Retinal pigment epithelial cell (primary cell): ENCODE results near the gene SGSM1.

ENCODE experiments used
- DNase-seq: peaks from one replicate; pipeline ENCODE4 v3.0.0-alpha.2; 2010; ENCODE audit warnings: low read depth
- H3K4me3 ChIP-seq: 2 replicates; pipeline ENCODE4 v1.5.1; 2011; ENCODE audit warnings: mild to moderate bottlenecking, low read length, control low read depth, moderate library complexity
- TF ChIP-seq, protein P1 (sequence below): conservative IDR thresholded peaks from 2 replicates; pipeline ENCODE4 v1.5.1; 2011; ENCODE audit warnings: low read depth, low read length, control low read depth, inconsistent platforms

SGSM1 gene

DNA sequence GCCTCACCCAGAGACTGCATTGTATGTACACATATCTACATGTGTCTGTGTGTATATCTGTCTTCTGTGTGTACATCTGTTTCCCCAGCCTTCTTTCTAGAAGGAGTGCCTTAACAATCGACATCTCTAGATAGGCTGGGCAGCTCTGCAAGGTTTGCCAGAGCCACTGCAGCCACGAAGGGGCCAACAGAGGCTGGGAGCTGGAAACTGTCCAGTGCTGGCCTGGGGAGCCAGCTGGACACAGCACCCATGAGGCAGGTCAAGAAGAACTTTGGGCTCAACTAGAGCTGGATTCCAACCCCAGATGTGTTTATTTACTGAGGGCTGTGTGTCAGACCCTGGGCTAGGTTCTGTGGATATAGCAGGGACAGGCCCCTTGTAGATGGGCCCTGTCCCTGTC lies 3.3 kb downstream of the SGSM1 start:
- no peak for DNase-seq
- TF ChIP-seq, protein P1, sequence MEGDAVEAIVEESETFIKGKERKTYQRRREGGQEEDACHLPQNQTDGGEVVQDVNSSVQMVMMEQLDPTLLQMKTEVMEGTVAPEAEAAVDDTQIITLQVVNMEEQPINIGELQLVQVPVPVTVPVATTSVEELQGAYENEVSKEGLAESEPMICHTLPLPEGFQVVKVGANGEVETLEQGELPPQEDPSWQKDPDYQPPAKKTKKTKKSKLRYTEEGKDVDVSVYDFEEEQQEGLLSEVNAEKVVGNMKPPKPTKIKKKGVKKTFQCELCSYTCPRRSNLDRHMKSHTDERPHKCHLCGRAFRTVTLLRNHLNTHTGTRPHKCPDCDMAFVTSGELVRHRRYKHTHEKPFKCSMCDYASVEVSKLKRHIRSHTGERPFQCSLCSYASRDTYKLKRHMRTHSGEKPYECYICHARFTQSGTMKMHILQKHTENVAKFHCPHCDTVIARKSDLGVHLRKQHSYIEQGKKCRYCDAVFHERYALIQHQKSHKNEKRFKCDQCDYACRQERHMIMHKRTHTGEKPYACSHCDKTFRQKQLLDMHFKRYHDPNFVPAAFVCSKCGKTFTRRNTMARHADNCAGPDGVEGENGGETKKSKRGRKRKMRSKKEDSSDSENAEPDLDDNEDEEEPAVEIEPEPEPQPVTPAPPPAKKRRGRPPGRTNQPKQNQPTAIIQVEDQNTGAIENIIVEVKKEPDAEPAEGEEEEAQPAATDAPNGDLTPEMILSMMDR, result no peak
- no peak overlapping the region for H3K4me3 ChIP-seq

DNA sequence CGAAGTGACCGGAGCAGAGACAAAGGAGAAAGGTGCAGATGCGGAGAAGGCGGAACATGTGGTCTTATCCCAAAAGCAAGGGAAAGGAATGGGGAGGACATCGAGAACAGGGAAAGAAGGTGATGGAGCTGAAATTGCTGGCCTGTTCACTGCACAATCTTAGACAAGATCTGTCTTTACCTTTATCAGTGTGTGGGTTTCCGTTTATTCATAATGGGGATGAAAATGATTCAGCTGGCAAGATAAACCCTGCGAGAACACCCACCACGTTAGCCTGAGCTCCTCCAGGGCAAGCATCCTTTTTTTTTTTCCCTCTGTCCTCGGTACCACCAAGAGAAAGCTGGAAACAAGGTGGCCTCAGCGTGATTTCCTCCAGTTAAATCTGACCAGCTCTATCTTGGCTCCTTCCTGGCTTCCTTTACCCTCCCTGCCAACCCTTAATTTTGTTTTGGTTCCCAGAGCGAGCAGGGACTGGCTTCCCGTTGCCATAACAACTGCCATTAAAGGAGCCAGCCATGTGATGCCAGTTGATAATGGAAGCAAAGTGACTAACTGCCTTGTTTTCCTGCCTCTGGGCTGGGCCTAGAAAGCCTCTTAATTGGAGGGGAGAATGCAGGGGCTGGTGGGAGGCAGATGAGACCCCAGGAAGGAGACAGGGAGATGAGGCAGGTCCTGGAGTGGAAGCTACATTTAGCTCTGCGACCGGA lies 4.2 kb downstream of the SGSM1 start:
- DNase-seq, result no peak
- H3K4me3 ChIP-seq, result no peak overlapping the region
- TF ChIP-seq, protein P1, result no peak

DNA sequence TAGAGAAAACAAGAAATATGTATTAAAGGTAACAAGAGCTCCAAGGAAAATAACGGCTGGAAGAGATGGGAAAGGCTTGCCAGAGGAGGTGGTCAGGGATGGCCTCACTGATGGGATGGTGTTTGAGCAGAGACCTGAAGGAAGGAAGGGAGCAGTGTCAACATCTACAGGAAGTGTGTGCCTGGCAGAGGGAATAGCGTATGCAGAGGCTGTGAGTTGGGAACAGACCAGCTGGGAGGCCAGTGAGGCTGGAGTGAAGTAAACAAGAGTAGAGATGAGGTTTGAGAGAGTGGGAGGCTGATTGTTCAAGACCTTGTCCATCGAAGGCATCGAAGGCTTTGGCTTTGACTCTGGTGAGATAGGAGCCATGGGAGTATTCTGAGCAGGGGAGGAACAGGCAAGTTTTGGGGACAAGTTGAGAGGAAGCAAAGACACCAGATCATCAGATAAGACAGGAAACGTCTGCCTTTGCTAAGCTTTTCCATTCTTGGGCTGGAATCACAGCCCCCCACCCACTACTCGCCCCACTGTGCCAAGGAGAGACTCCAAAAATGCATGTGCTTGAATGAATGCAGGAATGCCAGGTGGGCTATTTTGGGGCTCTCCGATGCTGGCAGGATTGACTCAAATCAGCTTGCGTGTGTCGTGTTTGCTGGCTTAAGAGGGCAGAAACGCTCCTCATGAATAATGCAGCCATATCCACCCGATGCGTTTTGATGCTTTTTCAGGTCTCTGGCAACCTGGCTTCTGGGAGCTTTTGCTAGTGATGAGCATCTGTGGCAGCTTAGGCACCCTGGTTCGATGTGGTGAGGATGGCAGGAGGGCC lies 7.2 kb downstream of the SGSM1 start:
- TF ChIP-seq, protein P1, result no peak
- DNase-seq, result no peak
- H3K4me3 ChIP-seq, result no peak overlapping the region

DNA sequence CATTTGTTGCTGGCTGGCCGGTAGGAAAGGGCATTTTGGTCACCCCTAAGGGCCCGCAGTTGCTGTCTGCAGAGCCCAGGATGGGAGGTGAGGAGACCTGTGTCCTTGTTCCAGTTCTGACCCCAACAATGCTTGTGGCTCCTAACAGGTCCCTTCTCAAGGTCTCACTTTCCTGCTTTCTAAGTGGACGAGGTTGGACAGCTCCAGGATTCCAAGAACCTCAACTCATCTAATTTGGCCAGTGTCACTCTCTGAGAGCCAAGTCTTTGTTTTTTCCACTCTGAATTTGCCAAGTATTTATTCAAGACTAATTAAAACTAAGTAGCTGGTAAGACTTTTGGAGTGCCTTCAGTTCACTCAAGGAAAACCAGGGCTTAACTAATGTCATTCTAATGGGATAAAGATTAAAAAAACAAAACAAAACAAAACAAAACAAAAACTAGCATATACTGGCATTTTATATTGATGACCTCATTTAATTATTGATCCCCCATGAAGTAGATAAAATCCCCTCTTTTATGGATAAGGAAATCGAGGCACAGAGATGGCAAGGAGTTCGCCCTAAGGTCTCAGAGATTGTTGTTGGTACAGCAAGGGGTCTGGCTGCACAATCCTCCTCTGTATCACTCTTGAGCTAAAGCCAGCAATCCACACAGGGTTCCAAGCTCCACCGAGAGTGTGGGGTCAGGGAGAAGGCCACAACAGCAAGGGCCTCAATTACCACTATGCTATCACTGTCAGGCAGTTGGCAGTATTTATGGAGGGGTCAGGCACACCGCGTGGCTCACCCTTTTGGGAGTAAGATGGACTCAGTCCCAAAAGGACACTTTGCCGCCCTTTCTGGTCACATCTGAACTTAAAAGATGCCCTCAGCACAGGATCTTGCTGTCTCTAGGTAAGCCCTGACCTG lies 8.1 kb downstream of the SGSM1 start:
- DNase-seq, result no peak
- TF ChIP-seq, protein P1, result no peak
- H3K4me3 ChIP-seq, result no peak overlapping the region

DNA sequence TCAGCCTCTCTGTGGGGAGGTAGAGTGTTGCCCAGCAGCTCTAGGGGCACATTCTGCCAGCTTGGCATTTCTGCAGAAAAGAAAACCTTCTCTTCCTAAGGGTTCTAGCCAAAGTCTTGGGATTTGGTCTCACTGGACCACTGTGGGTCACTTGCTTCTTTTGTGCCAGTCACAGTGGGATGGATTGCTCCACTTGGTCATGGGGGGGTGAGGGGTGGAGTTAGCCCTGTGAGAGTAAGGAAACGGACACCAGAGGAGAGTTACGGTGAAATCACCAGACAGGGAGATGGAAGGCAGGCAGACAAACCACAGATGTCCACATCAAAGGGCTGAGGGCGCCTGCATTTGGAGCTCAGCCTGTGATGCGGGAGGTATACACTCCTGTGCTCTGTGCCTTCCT lies 10.8 kb downstream of the SGSM1 start:
- TF ChIP-seq, protein P1, result no peak
- H3K4me3 ChIP-seq, result no peak overlapping the region
- DNase-seq, result no peak

DNA sequence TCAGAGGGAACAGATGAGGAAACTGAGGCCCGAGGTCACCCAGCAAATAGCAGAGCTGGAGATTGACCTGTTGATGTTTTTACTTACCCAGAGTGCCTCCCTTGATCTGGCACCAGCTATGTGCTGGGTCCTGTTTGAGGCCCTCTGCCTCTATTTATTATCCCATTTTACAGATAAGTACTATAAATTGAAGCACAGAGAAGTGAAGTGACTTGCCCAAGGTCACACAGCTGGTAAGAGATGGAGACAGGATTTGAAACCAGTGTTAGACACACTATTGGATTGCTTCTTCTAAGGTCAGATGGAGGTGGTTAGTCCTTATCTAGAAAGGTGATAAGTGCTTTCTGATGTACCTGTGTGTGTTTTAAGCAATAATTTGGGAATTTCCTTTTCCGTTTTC lies 13.5 kb downstream of the SGSM1 start:
- TF ChIP-seq, protein P1, result no peak
- H3K4me3 ChIP-seq, result no peak overlapping the region
- no peak for DNase-seq
